Stimulated activated memory B cell treated with anti-CD40 and anti-IgM and Interleukin-4, amounts not matched to agents 10 μg/mL and 1 μg/mL and 100 μg/mL, for 72 hours (primary cell): ENCODE data around the gene CA10.
A peak's percentile ranks its signal among the peaks of the same experiment; 100 is the strongest.

Experiments
- ATAC-seq: fragments of 150-1000 bp; cut with Tn5 transposase; 2 replicates; pipeline ENCODE4 v1.10.0; 2021
- H3K27ac Mint-ChIP-seq: one replicate; pipeline ENCODE4 v1.8.0; 2022; ENCODE audit warnings: mild to moderate bottlenecking, mixed read lengths
- H3K27me3 Mint-ChIP-seq: one replicate; pipeline ENCODE4 v1.8.0; 2022; ENCODE audit warnings: mixed read lengths
- H3K36me3 Mint-ChIP-seq: one replicate; pipeline ENCODE4 v1.8.0; 2022; ENCODE audit warnings: mixed read lengths
- H3K4me1 Mint-ChIP-seq: one replicate; pipeline ENCODE4 v1.8.0; 2022; ENCODE audit warnings: mixed read lengths
- H3K4me3 Mint-ChIP-seq: one replicate; pipeline ENCODE4 v1.8.0; 2022; ENCODE audit warnings: mild to moderate bottlenecking, moderate library complexity, mixed read lengths
- H3K9me3 Mint-ChIP-seq: one replicate; pipeline ENCODE4 v1.8.0; 2022; ENCODE audit warnings: mixed read lengths

The CA10 gene

DNA sequence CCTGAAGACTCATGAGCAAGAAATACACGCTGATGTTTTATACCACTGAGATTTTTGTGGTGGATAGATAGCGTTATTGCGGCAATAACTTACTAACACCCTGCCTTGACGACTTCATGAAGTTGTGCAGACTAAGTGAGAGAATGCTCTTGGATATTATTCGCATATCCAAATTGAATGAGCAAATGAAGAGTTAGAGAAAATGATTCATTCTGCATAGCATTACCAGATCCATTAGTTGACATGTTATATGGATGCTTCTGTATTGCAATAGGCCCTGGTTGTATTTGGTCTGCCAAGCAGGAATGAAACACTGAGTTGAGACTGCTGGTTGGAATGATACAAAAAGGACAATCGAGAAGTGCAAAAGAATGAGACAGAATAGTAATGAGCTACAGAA, 247.3 kb downstream of the CA10 start:
- no peak overlapping the region for H3K4me3 Mint-ChIP-seq
- no peaks in the 10 kb centered on the region for H3K9me3 Mint-ChIP-seq
- H3K4me1 Mint-ChIP-seq = no peaks in the 10 kb centered on the region
- no peak for ATAC-seq
- H3K36me3 Mint-ChIP-seq = no peaks in the 10 kb centered on the region
- no peak overlapping the region for H3K27ac Mint-ChIP-seq
- H3K27me3 Mint-ChIP-seq = no peaks in the 10 kb centered on the region

DNA sequence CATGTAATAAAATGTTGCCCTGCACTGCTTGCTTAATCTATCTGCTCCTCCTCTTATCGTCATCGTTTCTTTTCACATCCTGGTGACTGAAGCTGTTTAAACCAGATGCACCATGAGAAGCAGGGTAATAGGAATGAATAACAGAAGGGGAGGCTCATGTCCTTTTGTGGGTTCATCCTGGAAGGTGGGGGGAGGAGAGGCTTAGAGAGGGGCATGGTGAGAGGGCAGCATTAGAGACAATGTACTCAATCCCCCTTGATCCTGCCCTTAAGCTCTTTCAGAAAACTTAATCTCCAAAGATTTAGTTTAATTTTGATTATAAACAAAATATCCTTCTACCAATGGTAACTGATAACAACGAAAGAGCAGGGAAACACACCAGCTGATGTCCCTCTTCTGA, 248.5 kb downstream of the CA10 start:
- Mint-ChIP-seq H3K4me3 (no peak overlapping the region), H3K27ac (no peak overlapping the region), H3K36me3 (no peaks in the 10 kb centered on the region), H3K27me3 (no peaks in the 10 kb centered on the region), H3K9me3 (no peaks in the 10 kb centered on the region), H3K4me1 (no peaks in the 10 kb centered on the region)
- no peak for ATAC-seq

DNA sequence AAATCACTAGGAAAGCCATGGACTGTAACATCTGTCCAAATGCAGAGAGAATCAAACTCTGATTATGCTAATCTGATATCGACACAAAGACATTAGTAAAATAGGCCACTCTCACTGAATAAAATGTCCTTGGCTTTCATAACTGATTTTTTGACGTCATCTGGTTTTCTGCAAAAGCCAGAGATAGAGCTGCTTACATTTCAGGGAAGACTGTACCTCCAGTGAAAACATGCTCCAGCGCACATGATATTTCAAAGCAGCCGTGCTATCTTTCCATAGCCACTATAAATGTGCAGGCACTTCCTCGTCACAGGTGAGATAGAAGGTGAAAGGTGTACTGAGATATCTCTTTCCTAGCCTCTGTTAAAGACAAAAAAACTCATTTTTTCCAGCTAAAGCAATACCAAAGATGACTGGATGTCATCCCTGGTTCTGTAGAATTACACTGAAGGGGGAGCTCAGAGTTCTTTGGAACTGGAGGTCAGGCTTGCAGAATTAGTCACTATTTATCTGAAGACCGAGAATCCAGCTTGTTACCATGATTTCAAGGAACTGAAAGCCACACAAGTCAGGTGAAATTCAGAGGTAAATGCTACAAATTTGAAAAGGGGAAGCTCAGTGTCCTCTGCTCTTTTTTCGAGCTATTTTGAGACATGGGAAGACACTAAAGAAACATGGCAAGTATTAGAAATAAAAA, 249.5 kb downstream of the CA10 start:
- no peaks in the 10 kb centered on the region for H3K9me3 Mint-ChIP-seq
- no peaks in the 10 kb centered on the region for H3K36me3 Mint-ChIP-seq
- H3K4me1 Mint-ChIP-seq = no peaks in the 10 kb centered on the region
- H3K27ac Mint-ChIP-seq = no peak overlapping the region
- H3K27me3 Mint-ChIP-seq = no peaks in the 10 kb centered on the region
- ATAC-seq = peak; percentile 16
- H3K4me3 Mint-ChIP-seq = no peak overlapping the region

DNA sequence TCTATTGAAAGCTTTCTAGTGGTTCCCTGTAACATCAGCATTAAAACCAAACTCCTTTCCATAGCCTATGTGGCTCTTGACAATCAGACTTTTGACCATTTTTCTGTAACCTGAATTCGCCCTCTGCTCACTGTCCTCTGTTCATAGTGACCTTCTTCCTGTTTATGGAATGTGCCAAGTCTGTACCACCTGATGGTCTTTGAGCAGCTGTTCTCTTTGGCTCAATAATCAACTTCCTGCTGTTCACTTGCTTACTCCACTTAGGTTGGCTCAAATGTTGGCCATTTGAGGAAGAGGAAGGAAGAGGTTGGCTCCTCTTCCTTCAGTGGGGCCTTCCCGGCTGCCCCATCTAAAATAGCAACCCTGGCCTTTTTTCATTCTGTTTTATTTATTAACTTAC, 251.5 kb downstream of the CA10 start:
- no peaks in the 10 kb centered on the region for H3K36me3 Mint-ChIP-seq
- no peak overlapping the region for H3K4me3 Mint-ChIP-seq
- no peaks in the 10 kb centered on the region for H3K27me3 Mint-ChIP-seq
- H3K9me3 Mint-ChIP-seq = no peaks in the 10 kb centered on the region
- H3K4me1 Mint-ChIP-seq = no peaks in the 10 kb centered on the region
- ATAC-seq = no peak
- no peak overlapping the region for H3K27ac Mint-ChIP-seq

DNA sequence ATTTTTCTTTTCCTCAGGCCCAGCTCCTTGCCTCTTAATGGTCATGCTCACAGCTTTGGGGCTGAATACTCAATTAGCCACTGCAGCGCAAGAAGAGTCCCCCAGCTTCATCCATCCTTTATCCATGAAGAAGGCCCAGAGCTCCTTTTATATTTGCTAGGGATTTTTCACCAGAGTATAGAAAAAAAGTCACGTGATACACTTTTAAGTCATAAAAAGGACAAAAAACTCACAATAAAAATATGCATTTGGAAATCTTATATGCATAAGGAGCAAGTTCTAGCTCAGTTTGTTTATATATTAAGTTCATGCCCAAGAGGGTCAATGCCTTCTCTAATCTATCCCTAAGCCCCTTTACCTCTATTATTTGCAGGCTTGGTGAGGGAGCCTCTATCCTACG, 254.1 kb downstream of the CA10 start:
- Mint-ChIP-seq H3K36me3 (no peaks in the 10 kb centered on the region), H3K27ac (no peak overlapping the region), H3K4me1 (no peaks in the 10 kb centered on the region), H3K4me3 (no peak overlapping the region), H3K9me3 (no peaks in the 10 kb centered on the region), H3K27me3 (no peaks in the 10 kb centered on the region)
- ATAC-seq = no peak

DNA sequence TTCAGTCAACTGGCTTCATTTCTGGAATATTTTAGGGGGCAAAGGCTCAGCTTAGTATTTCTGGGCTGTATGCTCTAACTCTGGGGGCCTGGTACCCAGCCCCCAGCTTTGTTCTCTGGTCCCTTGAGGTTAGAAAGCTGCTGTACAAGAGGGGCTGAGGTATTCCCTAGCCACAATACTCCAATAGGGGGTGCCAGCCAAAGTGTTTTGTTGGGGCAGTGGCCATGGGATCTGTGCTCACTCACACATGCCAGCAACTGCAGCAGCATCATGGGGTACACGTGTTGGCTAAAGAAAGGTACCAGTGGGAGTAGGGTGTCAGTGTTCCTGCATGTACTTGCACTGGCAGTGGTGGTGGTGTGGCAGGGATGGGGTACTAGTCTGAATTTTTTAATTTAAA, 257.3 kb downstream of the CA10 start:
- no peaks in the 10 kb centered on the region for H3K4me1 Mint-ChIP-seq

DNA sequence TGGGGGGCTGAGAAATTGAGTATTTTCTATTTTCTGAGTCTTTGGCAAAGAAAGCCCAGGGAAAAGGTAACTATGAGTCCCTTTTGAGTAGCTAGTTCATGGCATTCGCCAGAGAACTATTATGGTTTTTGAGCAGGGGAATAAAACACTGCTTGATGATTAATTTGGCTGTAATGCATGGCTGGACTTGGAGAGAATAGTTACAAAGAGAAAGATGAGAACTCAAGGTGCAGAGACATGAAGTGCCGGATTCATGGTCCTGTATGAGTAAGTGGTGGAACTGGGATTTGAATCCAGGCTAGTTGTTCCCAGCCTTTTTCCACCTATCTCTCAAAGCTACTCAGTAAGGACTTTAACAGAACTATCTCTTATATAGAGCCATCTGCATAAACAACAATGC, 266.6 kb downstream of the CA10 start:
- H3K27me3 Mint-ChIP-seq = no peaks in the 10 kb centered on the region

More for the DNA sequence above, 257.3 kb downstream of the CA10 start:
- H3K36me3 Mint-ChIP-seq = no peaks in the 10 kb centered on the region
- H3K27me3 Mint-ChIP-seq = no peaks in the 10 kb centered on the region
- H3K27ac Mint-ChIP-seq = no peak overlapping the region
- ATAC-seq = no peak
- H3K9me3 Mint-ChIP-seq = no peaks in the 10 kb centered on the region
- H3K4me3 Mint-ChIP-seq = no peak overlapping the region

DNA sequence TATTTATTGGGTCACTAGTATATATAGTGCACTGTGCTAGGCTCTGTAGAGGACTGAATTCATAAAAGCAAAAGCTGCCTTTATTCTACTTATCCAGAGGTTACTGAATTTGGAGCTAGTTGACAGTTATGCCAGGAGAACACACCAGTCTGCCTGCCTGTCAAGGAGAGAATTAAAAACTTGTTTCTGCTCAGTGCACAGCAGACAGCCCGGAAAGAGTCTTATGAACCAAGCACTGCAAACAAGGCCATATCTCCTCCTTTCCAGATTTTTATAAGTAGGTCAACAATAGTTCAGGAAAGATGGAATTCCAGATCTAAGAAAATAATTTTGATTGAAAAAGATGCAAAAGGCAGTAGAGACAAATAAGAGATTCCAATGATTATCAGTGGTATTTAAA, 267.8 kb downstream of the CA10 start:
- no peaks in the 10 kb centered on the region for H3K27me3 Mint-ChIP-seq
- no peak overlapping the region for H3K4me3 Mint-ChIP-seq
- no peaks in the 10 kb centered on the region for H3K4me1 Mint-ChIP-seq
- ATAC-seq = no peak
- no peaks in the 10 kb centered on the region for H3K36me3 Mint-ChIP-seq
- no peak overlapping the region for H3K27ac Mint-ChIP-seq
- peaks cover 4% of the 10 kb centered on the region for H3K9me3 Mint-ChIP-seq

More for the DNA sequence above, 266.6 kb downstream of the CA10 start:
- no peaks in the 10 kb centered on the region for H3K36me3 Mint-ChIP-seq
- H3K4me1 Mint-ChIP-seq = no peaks in the 10 kb centered on the region
- no peak for ATAC-seq
- H3K9me3 Mint-ChIP-seq = peaks cover 4% of the 10 kb centered on the region
- H3K27ac Mint-ChIP-seq = no peak overlapping the region
- H3K4me3 Mint-ChIP-seq = no peak overlapping the region

DNA sequence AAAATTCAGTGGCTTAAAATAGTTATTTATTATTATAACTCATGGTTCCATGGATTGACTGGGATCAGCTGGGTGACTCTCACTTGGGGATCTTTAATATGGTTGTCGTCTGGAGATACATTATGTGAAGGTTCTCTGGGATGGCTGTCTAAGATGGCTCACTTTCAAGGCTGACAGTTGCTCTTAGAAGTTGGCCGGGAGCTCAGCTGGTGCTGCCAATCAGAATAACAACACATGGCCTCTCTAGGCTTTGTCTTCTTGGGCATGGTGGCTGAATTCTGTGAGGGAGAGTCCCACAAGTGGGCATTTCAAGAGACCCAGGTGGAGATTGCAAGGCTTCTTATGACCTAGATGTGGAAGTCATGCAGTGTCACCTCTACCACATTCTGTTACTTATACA, 269.7 kb downstream of the CA10 start:
- Mint-ChIP-seq H3K27me3 (no peaks in the 10 kb centered on the region), H3K9me3 (peaks cover 4% of the 10 kb centered on the region), H3K4me1 (no peaks in the 10 kb centered on the region), H3K36me3 (no peaks in the 10 kb centered on the region), H3K27ac (no peak overlapping the region), H3K4me3 (no peak overlapping the region)
- no peak for ATAC-seq

DNA sequence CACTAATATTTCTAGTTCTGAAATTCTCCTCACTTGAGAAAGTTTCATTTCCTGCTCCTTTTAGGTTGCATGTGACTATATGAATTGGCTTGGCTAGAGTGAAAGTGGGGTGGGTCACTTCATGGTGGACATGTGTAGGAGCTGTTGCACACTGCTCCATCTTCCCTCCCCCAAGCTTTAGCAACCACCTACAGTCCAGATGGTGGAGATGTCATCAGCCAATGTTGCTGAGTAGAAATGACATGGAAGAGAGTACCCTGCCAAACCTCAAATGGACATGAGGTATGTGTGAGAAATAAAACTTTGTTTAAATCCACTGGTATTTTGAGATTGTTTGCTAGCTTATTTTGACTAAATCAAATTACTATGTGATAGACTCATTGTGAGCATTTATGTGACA, 281.5 kb downstream of the CA10 start:
- no peak for ATAC-seq
- Mint-ChIP-seq H3K36me3 (no peaks in the 10 kb centered on the region), H3K27ac (no peak overlapping the region), H3K27me3 (no peaks in the 10 kb centered on the region), H3K4me3 (no peak overlapping the region), H3K9me3 (no peaks in the 10 kb centered on the region), H3K4me1 (no peaks in the 10 kb centered on the region)

DNA sequence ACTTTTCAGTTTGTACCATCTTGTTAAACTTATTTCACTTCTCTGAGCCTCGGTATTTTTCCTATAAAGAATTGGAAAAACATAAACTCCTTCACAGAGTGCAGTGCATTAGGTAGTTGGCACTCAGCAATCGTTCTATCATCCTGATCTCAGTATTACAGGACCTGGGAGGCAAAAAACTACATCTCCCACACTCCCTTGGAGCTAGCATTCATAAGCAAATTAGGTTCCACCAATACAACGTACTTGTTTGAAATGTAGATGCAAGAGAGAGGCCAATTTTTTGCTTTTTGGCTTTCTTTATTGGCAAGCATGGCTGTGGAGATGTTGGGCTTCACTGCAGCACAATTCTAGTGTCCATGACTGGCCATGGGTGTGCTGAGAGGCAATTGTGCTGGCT, 285.2 kb downstream of the CA10 start:
- Mint-ChIP-seq H3K9me3 (peaks cover 3% of the 10 kb centered on the region), H3K4me1 (no peaks in the 10 kb centered on the region), H3K4me3 (no peak overlapping the region), H3K27ac (no peak overlapping the region), H3K27me3 (no peaks in the 10 kb centered on the region), H3K36me3 (no peaks in the 10 kb centered on the region)
- no peak for ATAC-seq

DNA sequence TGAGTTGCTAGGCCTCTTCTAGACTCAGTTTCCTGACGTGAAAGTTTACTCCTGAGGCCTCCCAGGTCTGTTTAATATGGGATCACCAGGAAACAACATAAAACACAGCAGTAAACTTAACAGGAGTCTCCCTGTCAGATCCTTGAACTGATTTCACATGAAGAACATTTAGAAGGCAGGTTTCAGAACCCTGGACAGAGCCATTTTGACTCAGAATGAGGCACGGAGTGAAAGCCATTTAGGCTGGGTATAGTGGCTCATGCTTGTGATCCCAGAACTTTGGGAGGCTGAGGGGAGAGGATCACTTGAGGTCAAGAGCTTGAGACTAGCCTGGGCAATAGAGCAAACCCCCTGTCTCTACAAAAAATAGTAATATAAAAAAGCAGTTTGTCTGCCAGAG, 289.1 kb downstream of the CA10 start:
- H3K27me3 Mint-ChIP-seq = no peaks in the 10 kb centered on the region
- H3K4me3 Mint-ChIP-seq = no peak overlapping the region
- ATAC-seq = no peak
- H3K9me3 Mint-ChIP-seq = peaks cover 3% of the 10 kb centered on the region
- H3K4me1 Mint-ChIP-seq = no peaks in the 10 kb centered on the region
- H3K27ac Mint-ChIP-seq = no peak overlapping the region
- no peaks in the 10 kb centered on the region for H3K36me3 Mint-ChIP-seq

DNA sequence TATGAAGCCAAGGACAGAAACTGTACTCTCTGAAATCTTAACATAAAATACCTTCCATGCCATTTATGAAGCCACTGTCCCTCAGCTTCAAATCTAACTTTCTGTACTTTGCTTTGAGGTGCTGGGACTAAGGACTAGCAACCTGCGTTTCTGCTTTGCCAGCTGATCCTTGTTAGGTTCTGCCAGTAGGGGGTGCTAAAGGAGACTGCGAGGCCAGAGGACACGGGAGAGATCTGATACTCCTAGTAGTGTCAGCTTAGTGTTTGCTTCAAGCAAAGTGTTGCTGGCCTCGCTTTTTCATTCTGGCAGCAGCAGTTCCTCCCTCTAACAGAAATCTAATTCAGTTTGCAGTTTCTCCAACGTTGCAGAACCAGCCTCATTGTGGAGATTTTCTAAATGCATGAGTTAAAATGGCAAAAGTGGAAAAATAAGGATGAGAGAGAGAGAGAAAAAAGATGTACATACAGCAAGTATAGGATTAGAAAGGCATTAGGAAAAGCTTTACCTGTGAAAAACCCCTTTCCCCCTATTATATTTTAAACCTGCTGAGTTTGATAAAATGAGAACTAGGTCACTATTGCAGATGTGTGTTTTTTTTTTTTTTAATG, 297.5 kb downstream of the CA10 start:
- no peaks in the 10 kb centered on the region for H3K4me1 Mint-ChIP-seq
- no peak overlapping the region for H3K4me3 Mint-ChIP-seq
- no peaks in the 10 kb centered on the region for H3K36me3 Mint-ChIP-seq
- peaks cover 2% of the 10 kb centered on the region for H3K9me3 Mint-ChIP-seq
- no peak overlapping the region for H3K27ac Mint-ChIP-seq
- H3K27me3 Mint-ChIP-seq = no peaks in the 10 kb centered on the region
- no peak for ATAC-seq

DNA sequence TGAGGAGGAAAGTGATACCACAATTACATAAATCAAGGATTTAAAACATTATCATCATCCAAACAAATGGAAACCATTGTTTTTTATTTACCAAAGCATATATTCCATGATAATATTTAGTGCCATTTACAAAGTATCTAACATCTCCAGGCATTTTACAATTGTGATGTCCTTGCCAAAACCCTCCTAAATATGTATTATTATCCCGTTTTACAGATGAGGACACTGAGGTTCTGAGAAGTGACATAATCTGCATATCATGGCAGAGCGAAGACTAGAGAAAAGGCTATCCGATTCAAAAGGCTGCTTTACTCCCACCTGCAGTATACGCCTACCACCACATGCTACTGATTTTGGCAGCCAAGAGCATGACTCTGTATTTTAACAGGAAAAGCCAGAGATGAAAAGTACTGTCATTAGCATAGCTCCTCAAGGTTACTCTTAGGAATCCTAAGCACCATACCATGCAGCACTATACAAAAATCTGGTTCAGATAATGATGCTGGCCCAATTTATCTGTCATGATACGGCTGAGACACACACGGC, 301.4 kb downstream of the CA10 start:
- H3K27me3 Mint-ChIP-seq = no peaks in the 10 kb centered on the region
- no peaks in the 10 kb centered on the region for H3K36me3 Mint-ChIP-seq
- H3K9me3 Mint-ChIP-seq = no peaks in the 10 kb centered on the region
- H3K27ac Mint-ChIP-seq = no peak overlapping the region
- ATAC-seq = no peak
- no peak overlapping the region for H3K4me3 Mint-ChIP-seq
- no peaks in the 10 kb centered on the region for H3K4me1 Mint-ChIP-seq

DNA sequence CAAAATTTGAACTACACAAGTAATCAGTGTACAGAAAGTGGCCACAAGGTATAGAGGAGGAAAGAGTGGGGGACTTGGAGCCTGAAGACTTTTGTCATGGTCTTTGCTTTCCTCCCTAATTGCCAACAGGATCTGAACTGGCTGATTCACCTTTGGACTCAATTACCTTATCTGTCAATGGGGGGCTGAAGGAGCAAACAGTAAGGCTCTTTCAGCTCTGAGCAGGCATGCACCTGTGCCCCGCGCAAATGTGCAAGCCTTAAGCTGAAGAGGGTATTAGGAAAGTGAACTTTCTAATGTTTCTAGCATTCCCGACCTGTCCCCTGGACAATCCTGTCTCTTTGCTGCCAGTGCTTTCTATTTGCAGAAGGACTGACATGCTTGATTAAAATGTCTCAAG, 302.7 kb downstream of the CA10 start:
- Mint-ChIP-seq H3K4me3 (no peak overlapping the region), H3K27ac (no peak overlapping the region), H3K4me1 (no peaks in the 10 kb centered on the region), H3K9me3 (no peaks in the 10 kb centered on the region), H3K27me3 (no peaks in the 10 kb centered on the region), H3K36me3 (no peaks in the 10 kb centered on the region)
- ATAC-seq = no peak

DNA sequence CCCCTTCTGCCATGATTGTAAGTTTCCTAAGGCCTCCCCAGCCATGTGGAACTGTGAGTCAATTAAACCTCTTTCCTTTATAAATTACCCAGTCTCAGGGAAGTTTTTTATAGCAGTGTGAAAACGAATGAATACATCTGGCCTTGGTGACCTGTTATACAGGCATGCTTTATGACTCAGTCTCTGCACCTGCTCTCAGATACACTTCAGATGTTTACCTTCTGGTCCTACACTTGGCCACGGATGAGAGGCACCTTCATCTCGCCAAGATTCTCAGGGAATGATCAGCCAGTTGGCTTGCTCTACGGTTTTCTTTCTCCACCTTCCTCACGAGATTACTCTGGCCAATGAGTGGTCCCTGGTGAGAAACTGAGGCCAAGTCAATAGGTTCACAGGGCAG, 304.7 kb downstream of the CA10 start:
- H3K4me3 Mint-ChIP-seq = no peak overlapping the region
- ATAC-seq = no peak
- no peak overlapping the region for H3K27ac Mint-ChIP-seq
- H3K4me1 Mint-ChIP-seq = no peaks in the 10 kb centered on the region
- H3K36me3 Mint-ChIP-seq = no peaks in the 10 kb centered on the region
- no peaks in the 10 kb centered on the region for H3K27me3 Mint-ChIP-seq
- H3K9me3 Mint-ChIP-seq = no peaks in the 10 kb centered on the region
